Measurements from ENCODE around the gene TRIM31.

- TF ChIP-seq CTCF (IDR thresholded peaks at IDR 0.05 in 8 of 11, conservative IDR thresholded peaks at IDR 0.05 in 3 of 11) (no peak), POLR2AphosphoS5 (IDR thresholded peaks at IDR 0.05) (no peak)
Measured at GRCh38 chr6:30162265-30163089, 49.6 kb upstream of the TRIM31 start.

Measured in spleen (tissue), 7 donors.